Activated CD8-positive, alpha-beta memory T cell treated with anti-CD3 and anti-CD28 coated beads, Interleukin-2, amount 50 U/mL, for 24 hours (primary cell): ENCODE measurements around the gene AQP12A.

ENCODE experiments used
- DNase-seq: peaks from one replicate; pipeline ENCODE4 v3.0.0-alpha.2; 2020; ENCODE audit errors: extremely low read depth

AQP12A gene

DNA sequence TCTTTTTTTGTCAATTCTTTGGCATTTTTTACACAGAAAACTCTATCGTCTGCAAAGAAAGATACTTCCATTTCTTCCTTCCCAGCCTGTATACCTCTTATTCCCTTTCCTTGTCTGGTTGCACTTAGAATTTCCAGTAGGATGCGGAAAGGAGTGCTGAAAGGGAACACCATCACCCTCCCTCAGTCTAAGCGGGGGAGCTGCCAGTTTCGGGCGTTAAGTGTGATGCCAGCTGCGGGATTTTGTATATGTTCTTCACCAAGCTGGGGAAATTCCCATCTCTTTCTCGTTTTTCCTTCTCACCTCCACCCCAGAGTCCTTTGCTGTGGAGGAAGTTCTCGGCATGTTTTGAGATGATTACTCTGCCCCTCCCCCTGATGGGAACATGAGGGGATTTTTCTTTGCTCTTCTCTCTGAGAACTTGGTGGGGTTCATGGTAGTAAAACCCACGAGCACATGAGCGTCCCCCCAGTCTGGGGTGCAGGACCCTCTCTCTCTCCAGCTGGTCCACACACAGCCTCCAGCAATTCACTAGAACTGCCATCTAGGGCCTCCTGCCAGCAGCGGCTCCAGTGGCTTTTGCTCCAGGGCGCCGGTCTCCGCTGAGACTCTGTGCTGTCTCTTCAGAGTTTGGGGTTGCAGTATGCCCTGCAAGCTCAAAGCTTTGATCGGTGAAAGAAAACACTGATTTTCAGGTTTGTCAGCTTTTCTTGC is 15.5 kb downstream of the AQP12A start:
- no peak for DNase-seq

DNA sequence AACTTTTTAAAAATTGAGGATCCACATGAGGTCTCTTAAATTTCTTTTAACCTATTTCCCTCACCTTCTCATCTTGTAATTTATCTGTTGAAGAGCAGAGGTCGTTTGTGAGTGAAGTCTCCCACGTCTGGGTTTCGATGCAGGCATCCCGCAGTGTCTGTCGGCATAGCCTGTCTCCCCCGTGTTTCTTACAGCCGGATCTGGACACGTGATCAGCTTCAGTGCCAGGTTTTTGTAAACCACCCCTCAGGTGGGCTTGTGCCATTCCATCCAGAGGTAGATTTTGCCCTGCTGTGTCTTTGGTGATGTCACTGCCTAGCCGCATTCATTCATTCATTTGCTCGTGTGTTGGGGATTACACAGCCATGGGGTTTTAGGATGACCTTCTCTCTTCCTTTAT is 16.2 kb downstream of the AQP12A start:
- DNase-seq = no peak

DNA sequence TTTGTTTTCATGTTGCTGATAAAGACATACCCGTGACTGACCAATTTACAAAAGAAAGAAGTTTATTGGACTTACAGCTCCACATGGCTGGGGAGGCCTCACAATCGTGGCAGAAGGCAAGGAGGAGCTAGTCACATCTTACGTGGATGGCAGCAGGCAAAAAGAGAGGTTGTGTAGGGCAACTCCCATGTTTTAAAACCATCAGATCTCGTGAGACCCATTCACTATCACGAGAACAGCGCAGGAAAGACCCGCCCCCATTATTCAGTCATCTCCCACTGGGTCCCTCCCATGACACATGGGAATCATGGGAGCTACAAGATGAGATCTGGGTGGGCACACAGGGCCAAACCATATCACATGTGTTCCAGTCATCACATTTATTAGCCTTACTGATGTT is 16.8 kb downstream of the AQP12A start:
- DNase-seq = no peak

DNA sequence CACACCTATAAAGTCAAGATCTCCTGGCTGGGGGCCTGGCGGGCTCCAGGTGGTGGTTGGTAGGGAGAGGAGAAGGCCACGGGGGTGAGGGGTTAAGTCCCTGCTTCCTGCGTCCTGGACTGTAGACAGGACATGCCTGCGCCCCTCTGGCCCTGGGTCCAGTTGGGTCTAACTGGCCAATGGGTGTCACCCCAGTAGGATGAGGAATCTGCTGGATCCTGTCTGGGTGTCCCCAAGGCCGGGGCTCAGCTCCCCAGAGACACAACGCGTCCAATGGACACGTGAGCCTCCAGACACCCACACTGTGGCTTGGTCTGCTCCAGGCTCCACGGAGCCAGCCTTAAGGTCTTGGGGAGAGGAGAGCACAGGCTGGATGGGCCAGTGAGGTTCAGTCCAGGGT is 19.6 kb downstream of the AQP12A start:
- DNase-seq = no peak

DNA sequence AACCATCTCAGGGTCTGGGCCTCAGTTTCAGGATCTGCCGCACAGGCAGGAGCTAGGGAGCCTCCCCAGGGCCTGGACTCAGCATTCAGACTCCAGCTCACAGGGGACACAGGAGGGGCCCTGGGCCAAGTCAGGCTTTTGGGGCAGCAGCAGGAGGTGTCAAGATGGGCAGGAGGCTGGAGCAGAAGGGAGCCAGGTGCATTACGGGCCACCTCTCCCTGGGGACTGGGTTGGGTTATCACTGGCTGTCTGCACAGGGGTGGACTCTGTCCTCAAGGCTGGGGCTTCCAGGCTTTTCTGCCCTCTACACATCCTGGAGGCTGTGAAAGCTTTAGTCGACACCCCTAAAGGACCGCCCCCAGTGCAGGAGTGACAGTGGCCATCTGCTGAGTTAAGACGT is 20.0 kb downstream of the AQP12A start:
- DNase-seq = no peak

DNA sequence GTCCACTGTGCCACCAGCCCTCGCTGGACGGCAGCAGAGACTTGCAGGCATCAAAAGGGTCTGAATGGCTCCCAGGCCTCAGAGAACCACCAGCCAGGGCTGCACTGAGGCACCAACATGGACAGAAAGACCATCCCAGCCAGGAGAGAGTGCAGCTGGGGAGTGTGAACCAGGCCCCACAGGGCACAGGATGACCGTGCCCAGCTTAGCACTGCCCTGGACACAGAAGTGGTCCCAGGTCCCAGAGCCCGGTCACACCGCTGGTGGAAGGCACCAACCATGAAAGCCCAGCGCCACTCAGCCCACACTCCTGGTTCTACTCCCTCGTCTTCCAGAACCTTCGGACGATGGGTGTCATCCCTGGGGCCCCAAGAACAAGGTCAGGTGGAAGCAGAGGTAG is 20.5 kb downstream of the AQP12A start:
- no peak for DNase-seq

DNA sequence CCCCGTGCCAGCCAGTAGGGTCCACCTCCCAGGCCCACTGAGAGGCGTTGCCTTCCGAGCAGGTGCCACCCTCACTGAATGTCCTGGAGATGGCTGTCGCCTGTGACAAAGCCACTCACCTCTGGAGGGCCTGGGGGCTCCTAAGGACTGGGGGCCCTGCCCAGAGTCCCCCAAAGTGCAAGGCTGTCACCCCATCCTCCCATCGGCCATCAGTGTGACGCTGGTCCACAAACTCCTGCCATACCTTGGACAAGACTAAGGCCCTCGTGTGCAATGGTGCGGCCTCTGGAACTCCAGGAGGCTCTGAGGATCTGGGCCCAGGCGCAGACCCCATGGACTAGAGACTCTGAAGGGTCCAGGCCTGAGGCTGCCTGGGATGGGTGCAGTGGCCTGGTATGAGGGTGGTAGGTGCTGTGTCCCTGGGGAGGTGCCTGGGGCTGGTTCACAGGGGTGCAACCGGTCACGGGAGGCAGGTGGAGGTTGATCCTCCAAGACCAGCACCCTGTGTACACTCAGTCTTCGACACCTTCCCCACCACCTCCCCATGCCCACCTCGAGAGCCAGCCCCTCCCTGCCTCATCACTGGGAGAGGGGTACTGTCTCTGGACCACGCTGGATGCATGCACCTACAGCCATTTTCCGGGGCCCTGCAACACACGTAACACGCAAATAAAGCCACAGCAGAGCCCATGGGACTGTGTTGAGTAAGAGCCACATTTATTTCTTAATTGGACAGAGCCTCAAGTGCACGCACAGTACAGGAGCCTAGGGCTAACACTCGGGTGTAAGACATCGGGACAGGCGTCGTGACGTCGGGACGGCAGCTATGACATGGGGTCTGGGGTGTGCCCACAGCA is 21.6 kb downstream of the AQP12A start:
- DNase-seq = no peak

DNA sequence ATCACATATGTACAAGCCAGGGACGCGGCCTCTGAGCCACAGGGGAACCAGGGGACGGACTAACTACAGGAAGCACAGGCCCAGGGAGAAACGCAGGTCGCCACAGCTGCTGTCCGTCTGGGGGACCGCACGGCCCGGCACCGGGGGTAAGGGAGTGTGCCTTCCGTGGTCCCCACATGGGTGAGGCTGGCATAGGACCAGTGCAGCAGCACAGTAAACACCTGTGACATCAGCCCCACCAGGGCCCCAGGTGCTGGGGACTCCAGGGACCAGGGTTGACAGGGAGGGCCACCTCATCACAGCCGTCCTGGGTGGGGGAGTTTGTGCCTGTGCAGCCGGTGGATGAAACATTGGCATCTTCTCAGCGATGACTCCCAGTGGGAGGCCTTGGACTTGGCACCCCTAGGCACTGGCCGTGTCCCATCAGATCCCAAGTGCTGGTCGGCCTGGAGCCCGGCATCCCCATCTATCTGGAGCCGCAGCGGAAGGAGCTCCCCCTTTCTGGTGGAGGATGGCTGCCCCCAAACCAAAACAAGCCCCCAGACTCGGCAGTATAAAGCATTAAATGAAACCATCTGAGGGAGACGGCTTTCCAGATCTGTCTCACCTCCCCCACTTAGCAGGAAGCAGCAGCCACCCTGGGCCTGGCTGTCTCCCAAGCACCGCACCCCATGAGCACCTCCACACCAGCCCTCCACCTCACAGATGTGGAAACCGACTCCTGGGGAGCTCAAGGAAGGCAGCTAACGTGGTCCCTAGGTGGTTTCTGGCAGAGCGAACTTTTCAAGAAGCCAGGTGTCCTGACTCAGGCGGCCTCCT is 22.5 kb downstream of the AQP12A start:
- DNase-seq = no peak

DNA sequence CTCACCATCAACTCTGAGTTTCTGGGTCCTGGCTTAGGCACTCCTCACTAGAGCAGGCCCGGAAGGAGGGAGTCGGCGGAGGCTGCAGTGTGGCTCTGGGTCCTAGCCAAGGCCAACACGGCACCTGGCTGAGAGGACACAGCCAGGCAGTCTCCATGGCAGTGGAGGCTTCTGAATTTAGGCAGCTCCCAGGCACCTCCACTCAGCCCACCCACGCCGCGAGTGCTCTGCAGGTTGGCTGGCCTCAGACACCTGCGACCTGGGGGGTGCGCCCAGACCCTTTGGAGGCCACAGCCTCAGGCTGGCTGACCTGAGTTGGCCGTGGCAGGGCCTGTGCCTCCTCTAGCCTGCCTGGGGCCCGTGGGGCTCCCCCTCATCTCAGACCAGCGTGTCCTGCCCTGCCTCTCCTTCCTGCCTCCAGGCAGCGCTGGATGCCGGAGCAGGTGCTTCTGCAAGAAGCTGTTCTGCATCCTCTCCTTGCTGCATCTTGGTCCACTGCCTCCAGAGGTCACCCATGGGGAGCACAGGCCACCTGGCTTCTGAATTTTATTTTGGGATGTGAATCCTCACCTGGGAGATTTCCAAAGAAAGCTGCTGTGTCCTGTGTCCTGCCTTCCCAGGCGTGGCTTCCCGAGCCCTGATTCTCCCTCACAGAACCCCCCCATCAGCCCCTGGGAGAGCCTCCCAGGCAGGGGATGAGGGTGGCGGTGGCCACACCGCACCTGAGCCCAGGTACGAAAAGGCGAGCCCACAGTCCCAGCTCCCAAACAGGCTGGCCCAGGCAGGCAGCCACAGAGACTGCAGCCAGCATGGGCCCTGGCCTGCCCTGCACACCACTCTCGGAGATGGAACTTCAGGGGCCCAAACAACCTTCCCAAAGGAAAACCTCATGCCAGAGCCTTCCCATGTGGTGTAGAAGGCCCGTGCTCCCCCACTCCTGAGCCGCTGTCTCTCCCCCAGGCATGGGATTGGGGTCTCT is 23.4 kb downstream of the AQP12A start:
- no peak for DNase-seq

DNA sequence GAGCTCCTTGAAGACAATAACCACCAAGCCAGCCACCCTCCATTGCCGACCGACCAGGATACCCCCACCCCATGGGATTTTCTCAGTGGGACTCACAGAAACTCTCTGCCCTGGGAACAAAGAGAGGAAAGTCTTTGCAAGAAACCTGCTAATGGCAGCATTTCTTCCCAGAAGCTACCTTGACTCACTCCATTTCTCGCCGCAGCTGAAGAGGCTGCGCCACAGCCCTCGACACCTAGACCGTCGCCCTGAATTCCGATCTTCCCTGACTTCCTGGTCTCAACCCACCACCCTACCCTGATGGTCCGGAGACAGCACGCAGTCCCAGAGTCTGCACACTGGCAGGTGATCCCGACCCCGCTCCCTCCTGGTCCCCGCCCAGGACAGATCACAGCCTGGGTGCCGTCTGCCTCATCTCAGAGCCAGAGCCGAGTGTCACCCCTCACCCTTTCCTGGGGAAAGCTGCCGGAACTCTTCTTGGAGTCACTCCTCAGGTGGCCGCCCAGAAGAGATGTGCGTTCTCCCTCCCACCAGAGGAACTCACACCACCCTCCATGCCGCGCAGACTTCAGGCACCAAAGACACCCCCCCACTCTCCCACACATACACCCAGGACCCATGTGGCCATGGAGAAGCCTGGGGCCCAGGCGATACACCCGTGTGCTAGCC is 24.6 kb downstream of the AQP12A start:
- DNase-seq = no peak

DNA sequence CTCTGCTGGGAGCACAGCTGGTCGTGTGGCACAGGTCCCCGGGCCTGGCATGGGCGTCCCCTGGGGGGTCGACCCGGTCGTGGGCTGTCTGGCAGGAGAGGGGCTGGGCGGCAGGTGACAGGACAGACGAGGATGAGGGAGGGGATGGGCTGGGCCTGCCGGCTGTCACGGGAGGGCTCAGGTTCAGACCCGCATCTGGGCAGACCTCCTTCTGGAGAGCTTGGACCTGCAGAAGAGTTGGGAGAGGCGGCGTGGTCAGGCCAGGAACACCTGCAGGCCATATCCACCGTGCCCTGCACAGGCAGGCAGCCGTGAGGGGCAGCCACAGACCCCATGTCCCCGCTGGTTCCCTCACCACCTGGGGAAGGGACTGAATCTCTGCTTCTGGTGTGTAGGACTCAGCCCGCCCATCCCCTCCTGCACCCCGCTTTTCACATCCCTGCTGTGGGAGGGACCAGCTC is 25.5 kb downstream of the AQP12A start:
- DNase-seq = no peak

DNA sequence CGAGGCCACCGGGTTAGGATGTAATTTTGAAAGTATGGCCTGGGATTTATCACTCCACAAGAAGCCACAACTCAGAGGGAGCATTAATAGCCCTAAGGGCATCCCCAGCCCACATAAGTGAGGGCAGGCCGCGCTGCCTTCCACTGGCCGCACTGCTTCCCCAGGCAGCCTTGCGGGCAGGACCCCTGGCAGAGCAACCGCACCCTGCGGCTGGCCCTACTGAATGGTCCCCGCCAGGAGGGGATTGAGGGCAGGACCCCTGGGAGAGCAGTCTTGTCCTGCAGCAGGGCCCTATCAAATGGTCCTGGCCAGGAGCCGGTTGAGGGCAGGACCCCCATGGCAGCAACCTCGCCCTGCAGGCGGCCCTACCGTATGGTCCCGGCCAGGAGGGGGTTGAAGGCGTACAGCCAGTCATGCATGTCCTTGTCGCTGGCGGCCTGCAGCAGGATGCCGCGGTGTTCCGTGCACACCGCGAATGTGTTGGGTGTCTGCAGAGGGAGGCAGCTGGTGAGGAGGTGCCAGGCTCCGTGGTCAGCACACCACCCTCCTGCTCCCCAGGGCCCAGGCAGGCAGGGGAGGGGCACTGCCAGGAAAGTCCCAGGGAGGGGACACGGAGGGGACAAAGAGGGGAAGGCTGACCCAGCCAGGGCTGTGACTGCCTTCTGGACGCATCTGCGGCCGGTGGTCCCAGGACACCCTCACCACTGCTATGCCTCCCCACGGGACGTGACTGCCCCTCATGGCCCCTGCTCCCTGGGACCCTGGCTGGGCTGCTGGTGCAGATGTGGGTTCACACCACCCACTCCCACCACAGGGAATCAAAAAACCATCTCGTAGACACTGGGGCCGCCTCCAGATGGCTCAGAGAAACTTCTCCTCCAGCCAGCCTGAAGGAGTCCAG is 26.3 kb downstream of the AQP12A start:
- no peak for DNase-seq

DNA sequence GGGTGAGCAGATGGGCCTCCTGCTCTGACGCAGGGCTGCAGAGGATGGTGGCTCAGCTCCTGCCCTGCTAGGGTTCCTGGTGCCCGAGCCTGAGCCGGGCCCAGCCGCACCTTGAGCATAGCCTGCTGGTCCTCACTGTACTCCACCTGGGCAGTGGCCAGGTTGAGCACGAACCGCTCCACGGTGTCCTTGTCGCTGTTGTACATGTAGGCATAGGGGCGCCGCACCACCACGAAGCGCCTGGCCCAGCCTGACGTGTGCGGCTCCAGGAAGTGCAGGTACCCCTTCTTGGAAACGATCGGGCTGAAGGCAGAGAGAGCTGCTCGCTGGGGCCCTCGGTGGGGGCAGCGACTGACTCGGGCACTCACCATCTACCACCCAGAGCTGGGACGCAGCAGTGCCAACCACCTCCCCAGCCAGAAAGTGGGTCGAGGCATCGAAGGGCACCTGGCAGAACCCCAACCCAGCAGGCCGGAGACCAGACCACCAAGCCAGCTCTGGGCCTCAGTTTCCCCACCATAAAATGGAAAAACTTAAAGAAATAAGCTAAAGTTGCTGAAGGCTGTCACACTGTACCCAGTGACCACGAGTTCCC is 27.3 kb downstream of the AQP12A start:
- no peak for DNase-seq

DNA sequence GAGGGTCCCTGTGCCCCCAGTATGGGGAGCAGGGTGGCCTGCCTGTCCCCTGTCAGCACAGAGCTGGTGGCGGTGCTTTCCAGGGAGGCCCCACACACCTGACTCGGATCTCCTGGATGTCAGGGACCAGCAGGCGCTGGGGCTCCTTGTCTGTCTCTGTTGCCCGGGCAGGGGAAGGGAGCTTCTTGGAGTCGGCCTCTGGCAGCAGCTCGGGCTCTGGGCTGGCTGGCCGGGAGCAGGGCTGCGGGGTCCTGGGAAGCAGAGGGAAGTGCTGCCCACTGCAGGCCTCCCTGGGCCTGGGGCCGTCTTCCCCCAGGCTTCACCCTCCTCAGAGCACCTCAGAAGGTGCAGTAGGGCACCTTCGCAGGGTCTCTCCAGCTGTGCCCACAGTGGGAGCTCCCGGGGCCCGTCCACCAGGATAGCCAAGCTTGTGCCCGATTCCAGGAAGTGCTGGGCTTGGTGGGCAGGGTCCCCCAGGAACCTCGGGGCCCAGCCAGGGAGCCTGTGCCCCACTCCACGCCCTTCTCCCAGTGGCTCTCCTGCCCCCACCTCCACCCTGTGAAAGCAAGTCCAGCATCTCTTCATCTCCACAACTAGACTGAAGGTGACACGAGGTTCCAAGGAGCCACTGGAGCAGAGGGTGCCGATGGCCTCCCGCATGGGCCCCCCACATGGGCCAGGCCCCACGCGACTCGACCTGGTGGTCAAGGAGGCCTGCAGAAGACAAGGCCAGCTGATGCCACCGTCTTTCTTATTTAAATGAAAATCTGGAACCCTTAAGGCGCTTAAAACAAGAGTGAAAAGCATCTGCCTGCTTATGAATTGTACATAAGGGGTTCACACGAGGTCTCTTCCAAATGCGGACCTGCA is 28.2 kb downstream of the AQP12A start:
- DNase-seq = no peak

DNA sequence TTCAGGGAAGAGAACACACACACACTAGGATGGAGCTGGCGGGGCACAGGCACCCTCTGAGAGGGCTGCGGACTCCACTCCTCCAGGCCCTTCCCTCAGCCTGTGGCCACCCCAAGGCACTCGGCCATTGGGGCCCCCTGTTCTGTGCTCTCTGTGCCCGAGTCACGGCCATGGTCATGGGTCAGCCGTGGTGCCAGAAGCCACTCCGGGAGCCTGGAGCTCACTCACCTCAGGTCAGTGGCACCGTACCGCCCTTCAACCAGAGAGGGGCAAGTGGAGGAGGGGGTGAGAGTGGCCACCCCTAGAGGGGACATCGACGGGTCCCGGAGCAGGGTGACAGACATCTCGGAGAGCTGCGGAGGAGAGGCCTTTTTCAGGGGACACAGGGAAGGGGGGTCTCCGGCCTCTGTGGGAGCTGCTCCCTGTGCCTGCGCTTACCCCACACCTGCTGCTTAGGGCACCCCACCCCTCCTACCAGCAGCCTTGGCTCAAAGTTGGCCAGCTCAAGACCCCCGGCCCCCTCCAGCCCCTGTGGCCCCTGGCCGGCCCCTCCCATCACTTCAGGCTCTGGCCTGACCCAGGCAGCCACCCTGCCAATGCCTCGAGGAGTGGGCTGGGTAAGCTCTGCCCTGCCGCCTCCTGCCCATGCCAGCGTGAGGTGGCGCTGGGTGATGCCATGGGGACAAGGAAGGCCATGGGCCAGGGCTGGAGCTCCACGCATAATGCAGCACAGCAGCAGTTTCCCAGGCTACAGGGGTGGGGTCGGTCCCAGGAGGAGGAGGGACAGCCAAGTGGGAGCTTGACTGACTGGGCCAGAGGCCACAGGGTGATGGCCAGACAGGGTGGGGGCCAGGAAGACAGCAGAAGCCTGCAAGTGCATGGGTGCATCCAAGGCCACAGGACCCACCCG is 29.3 kb downstream of the AQP12A start:
- DNase-seq = no peak

DNA sequence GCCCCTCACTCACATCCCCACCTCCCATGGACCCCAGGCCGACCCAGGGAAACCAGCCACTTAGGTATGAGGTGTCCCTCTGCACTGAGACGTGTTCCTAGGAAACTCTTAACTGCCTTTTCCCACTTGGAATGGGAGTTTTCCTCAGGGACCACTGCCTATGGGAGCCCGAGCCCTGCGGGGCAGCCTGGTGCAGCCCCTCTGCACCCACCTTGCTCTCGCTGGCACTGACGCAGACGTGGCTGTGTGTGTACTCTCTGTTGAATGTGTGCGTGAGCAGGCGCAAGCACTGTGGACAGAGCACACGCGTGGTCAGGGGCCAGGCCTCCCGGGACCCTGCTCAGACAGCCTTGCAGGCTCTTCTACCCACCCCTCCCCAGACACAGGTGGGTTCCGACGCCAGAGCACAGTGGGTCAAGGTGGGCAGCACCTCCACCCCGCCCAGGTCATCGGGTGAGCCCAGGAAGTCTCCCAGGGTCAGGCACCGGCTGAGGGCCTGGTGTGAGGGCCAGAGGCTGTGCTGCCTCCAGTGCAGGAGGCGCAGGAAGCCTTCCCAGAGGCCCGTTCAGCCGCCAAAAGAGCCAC is 30.0 kb downstream of the AQP12A start:
- no peak for DNase-seq

DNA sequence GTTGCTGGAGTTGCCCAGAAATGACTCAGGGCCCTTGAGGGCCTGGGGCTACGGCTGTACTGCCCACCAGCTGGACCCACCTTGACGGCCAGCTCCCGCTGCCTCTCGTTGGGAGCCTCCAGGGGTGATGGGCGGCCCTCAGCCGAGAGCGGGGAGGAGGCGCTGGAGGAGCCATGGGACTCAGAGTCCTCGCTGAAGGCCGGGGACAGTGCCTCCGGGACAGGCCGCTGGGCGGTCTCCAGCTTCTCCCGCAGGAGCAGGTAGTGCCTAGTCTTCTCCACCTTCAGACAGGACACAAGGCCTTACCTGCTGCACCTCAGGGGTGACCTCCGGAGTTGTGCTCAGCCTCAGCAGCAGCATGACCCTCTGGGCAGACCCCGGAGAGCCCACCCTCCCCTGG is 30.7 kb downstream of the AQP12A start:
- DNase-seq = no peak
